Kidney tubule cell (primary cell): Measurements from ENCODE around the gene CPNE7.
"Not testable (repeated sequence)": the region's sequence is repeated elsewhere in the genome, so short reads cannot be mapped to it uniquely, and the experiment has no call there.

Experiments
- DNase-seq: peaks from one replicate; pipeline ENCODE4 v3.0.0-alpha.2; 2018; ENCODE audit warnings: low spot score

The CPNE7 gene

DNA sequence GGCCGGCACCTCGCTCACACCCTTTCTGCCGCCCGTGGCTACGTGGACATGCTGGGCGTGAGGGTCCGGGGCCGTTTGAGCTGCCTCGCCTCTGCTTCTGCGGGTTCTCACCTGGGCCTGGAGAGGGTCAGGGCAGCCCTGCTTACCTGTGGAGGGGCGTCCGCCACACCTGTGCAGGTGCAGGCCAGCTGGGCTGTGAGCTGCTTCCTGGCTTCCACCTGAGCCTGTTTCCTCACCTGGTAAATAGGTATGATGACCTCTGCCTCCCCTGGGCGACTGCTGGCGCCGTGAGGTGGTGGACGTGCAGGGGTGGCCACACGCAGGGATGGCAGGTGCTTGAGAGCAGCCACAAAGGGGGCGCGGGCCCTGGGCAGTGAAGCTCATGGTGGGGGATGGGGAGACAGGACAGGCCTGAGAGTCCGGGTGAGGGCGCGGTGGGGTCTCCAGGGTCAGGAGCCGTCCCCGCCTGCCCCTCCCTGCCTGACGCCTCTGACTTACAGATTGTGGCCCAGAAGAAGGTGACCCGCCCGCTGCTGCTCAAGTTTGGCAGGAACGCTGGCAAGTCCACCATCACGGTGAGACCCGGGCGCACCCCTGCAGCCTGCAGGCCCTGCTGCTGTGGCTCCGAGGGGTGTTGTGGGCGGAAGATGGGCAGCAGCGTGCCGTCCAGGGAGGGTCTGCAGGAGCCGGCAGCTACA lies 7.8 kb downstream of the CPNE7 start:
- DNase-seq = no peak

DNA sequence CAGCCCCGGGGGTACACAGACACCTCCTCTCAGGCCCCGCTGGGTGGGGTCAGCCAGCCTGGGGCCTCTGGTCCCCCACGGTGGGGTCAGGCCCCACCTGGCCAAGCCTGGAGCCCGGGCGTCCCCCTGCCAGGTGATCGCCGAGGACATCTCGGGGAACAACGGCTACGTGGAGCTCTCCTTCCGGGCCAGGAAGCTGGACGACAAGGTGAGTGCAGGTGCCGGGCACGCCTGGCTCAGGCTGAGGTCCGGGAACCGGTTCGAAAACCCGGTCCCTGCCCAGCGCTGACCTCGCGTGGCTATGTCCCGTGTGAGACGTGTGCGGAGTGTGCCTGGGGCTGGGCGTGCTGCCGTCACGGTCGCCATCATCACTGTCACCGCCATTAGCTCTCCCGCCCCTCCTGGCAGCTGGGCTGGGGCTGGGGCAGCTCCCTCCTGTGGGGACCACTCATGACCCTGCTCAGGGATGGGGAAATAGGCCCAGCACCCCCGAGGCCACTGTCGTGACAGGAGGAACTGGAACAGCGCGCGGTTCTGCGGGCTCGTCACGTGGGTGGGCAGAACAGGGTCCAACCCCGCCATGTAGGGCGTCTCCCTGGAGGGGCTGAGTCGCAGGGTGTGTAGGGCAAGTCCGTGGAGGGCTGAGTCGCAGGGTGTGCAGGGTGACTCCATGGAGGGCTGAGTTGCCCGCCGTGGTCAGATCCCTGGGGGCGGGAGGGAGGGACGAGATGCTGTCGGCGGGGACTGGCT lies 8.5 kb downstream of the CPNE7 start:
- no peak for DNase-seq

DNA sequence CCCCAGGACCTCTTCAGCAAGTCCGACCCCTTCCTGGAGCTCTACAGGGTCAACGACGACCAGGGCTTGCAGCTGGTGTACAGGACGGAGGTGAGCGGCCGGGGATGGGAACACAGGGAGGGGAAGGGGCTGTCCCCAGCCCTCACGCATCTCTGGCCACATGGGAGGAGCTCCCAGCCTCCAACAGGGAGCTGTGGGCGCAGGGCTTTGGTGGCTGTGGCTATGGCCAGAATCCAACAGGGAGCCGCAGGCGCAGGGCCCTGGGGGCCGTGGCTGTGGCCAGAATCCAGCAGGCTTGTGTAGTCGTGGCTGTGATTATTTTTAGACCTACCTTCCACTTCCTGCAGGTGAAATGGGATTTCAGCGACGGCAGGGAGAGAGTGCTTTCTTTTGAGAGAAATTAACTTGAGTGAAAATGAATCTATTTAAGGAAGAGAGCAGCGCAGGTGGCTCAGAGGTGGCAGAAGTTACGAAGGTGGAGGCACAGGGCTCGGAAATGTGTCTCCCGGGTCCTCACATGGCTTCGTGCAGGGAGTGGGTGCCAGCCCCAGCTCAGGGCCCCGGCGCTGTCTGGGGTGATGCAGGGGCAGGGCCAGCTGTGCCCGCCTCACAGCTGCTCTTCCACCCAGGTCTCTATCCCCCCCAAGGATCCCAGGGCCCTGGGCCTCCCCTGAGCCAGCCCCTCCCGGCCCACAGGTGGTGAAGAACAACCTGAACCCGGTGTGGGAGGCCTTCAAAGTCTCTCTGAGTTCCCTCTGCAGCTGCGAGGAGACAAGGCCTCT lies 9.4 kb downstream of the CPNE7 start:
- no peak for DNase-seq

DNA sequence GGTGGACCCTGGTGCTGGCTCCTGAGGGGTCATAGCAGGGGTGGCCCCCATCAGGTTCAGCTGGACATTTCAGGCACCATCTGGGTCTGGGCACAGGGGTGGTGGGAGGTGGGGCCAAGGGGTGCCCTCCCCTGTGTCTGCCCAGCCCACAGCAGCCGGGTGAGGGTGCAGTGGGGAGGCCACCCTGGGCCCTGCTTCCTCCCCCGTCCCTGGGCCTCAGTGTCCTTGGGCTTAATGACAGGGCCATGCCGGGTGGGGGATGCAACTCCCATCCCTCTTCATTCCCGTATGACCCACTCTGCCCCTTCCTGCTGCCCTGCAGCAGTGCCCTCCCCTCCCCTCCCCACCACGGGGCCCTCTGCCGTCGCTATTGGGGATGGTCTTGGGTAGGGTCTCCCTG lies 10.7 kb downstream of the CPNE7 start:
- no peak for DNase-seq

DNA sequence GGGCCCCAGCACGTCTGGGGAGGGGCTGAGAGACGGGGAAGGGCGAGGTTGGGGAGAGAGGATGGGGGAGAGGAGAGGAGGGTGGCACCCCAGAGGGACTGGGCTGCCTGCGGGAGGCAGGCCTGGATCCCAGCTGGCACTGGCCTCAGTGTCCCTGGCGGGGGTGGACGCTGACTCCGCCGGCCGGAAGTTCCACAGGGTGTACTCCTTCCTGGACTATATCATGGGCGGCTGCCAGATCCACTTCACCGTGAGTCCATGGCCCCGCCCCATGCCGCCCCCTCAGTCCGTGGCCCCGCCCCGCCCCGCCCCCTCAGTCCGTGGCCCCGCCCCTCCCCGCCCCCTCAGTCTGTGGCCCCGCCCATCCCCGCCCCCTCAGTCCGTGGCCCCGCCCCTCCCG lies 11.3 kb downstream of the CPNE7 start:
- DNase-seq = no peak

DNA sequence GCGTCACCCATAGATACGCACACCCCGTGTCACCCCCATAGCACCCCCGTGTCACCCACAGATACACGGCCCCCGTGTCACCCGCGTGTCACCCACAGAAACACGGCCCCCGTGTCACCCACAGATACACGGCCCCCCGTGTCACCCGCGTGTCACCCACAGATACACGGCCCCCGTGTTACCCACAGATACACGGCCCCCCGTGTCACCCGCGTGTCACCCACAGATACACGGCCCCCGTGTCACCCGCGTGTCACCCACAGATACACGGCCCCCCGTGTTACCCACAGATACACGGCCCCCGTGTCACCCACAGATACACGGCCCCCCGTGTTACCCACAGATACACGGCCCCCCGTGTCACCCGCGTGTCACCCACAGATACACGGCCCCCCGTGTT lies 12.1 kb downstream of the CPNE7 start:
- not testable (repeated sequence) for DNase-seq

DNA sequence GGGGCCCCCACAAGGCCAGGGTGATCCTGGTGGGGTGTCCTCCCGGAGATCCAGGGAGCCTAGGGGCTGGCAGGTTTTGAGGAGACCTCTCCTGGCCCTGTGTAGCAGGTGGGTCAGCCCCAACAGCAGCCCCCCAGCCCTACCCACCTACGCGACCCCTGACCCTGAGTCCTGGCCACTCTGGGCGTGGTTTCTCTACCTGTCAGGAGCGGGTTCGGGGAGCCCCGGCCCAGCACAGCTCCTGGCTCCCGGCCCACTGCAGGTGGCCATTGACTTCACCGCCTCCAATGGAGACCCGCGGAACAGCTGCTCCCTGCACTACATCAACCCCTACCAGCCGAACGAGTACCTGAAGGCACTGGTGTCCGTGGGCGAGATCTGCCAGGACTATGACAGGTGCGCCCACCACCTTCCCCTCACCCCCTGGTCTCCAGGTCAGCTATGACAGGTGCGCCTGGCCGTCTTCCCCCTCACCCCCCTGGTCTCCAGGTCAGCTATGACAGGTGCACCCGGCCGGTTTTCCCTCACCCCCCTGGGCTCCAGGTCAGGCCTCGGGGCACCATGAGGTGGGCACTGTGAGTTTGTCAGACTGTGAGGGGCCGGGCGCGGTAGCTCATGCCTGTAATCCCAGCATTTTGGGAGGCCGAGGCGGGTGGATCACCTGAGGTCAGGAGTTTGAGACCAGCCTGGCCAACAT lies 13.0 kb downstream of the CPNE7 start:
- DNase-seq = no peak

DNA sequence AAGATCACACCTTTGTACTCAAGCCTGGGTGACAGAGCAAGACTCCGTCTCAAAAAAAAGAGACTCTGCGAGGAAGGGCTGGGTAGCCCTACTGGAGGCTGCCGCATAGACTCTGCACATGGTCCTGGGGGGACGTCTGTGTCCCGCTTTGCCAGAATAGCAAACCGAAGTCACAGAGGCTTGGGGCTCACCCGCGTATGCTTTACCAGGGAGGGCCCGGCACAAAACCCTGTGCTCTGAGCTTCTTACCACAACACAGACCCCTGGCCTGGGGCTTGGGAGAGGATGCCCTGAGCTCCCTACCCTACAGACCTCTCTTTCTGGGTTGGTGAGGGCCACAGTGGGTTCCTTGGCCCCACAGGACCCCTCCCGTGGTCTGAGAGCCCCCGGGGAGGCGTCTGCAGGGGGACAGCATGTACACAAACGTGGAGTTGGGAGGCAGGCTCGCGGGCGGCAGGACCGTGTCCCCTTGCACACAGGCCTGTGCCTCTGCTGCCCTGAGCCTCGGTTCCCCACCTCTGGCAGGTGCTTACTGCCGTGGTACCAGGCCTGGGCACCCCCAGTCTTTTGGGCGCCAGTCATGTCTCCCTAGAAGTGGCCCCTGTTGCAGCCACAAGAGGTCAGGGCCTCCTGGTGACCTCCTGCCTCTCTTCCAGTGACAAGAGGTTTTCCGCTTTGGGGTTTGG lies 13.8 kb downstream of the CPNE7 start:
- DNase-seq = no peak

DNA sequence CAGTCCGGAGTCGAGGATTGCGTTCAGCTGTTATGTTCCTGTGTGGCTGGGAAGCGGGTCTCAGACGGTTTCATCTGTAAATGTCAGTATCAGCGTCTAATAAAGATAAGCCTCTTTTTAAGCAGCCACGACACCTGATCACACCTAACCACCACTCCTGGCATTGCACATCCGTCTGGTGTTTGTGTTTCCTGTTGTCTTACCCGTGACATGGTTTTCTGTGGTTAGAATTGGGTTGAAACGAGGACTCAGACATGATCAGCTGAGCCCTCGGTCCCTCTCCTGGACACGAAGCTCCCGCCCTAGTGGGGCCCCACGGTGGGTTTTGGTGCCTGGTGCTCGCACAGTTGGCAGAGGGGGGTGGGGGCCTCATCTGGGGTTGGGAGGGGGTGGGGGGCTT lies 18.3 kb downstream of the CPNE7 start:
- no peak for DNase-seq

DNA sequence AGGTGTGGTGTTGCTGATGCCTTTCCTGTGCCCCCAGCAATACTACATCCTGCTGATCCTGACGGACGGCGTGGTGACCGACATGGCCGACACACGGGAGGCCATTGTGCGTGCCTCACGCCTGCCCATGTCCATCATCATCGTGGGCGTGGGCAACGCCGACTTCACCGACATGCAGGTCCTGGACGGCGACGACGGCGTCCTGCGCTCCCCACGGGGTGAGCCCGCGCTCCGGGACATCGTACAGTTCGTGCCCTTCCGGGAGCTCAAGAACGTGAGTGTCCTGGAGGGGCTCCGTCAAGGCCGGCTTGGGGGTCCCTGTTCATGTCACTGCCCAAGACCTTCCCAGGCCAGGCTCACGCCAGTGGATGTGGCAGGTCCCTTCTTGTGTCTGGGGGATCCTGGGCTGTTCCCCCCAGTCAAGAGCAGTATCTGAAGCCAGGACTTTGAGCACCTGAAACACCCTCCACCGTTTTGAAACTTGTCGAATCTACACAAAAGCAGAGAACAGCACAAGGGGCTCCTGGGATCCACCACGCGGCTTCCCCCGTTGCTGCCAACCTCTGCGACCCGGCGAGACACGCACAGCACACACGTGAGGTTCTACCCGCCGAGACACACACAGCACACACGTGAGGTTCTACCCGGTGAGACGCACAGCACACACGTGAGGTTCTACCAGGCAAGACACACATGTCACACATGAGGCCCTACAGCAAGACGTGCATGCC lies 19.9 kb downstream of the CPNE7 start:
- no peak for DNase-seq

DNA sequence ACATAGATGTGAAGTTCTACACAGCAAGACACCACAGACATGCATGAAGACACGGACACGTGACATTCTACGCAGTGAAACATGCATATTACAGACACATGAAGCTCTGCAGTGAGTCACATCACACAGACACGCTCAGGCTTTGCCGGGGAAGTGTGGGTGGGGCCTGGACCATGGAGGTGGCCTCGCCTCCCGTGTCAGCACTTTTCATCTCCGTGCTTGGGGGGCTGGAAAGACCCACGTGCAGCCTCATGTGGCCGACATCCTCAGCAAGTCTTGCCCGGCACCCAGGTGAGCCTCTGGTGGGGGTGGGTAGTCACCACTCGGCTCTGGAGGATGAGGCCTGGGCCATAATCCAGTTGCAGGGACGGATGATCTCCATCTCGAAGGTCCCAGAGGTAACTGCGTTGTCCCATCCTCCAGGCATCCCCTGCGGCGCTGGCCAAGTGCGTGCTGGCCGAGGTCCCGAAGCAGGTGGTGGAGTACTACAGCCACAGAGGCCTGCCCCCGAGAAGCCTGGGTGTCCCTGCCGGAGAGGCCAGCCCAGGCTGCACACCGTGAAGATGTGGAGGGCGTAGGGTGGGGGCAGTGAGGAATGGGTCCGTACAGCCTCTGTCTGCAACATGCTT lies 20.6 kb downstream of the CPNE7 start:
- DNase-seq = no peak

DNA sequence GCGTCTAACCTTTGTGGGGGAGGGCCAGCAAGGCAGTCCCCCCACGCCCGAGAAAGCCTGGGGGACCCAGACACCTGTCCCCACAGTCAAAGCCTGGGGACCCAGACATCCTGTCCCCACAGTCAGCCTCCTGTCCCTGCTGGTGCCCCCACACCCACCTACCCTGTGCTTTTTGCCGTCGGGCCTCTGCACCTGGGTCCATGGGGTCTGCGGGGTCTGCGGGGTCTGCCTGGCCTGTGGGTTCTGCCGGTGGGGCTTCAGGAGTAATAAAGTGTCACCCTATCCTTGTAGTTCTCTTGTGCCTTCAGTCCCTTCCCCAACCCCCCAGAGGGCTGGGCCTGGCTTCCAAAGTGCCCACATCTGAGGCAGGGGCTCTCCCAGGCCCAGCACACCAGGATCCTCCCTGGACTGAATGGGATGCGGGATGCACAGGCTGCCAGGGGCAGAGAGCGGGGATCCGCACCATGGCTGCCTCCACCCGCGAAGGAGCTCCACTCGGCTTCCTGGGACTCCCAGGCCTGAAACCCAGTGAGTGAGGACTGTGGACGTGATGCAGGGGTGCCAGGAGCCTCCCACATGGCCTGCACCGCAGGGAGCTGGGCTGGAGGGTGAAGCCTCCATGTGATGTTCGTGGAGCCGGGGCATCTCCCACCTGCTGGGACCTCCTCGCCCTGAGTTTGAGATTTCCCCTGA lies 21.5 kb downstream of the CPNE7 start:
- no peak for DNase-seq

DNA sequence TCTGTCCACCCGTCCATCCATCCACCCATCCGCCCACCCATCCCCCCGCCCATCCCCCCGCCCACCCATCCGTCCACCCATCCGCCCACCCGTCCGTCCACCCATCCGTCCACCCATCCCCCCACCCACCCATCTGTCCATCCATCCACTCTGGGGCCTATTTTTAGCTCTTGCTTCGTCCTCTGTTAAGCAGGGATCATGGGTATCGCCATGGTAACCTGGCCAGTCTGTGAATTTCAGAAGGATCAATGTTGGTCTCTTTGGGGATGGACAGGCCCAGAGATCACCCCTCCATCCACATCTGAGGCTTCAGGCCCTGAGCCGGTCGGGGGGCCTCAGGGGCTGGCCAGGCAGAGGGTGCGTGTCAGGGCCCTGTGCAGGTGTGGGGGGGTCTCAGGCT lies 22.6 kb downstream of the CPNE7 start:
- peak; percentile 37 for DNase-seq

DNA sequence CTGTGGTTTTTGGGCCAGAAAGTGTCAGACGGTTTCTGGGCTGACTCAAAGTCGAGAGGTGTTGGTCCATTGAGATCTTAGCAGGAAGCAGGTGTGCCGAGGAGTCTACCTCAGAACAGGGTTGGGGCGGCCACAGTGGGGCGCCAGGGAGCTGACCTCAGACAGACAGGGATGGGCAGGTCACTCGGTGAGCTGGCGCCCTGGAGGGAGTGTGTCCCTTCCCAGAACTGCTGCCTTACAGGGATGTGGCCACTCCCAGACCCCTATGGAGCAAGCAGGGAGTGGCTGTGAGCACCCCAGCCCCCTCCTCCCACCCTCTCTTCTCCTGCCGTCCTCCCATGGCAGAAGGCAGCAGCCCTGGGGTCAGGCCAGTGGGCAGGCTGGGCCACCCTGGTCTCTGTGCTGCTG lies 23.9 kb downstream of the CPNE7 start:
- peak; percentile 67 for DNase-seq

DNA sequence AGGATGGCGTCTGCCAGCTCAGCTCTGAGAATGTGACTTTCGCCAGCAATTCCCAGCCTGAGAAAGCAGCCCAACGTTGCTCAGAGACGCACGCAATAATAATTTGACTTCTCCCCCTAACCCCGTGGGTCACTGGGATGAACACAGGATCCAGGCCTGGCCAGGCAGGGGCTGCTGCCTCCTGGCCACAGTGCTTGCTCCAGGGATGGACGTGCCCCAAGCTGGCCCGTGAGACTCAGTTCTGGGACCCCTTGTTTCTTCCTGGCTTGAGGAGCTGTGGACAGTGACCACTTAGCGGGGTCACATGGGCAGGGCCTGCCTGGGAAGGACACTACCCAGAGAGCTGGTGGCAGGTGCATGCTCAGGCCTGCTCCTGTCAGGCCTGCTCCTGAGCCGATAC lies 24.3 kb downstream of the CPNE7 start:
- DNase-seq = no peak

DNA sequence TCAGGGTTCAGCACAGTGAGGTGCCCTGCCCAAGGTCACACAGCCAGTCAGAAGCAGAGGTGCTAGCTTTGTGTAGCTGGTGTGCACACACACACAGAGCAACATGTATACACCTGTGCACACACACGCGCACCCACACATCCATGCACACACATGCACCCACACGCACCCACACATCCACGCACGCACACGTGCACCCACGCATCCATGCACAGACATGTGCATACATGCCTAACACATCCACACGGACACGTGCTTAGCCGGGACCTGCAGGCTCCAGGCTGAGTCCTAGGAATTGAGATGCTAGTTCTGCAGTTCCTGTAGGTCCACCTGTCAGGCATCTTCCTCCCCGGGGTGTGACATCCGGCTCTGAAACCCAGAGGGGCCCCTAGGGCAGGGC lies 24.9 kb downstream of the CPNE7 start:
- DNase-seq = no peak

DNA sequence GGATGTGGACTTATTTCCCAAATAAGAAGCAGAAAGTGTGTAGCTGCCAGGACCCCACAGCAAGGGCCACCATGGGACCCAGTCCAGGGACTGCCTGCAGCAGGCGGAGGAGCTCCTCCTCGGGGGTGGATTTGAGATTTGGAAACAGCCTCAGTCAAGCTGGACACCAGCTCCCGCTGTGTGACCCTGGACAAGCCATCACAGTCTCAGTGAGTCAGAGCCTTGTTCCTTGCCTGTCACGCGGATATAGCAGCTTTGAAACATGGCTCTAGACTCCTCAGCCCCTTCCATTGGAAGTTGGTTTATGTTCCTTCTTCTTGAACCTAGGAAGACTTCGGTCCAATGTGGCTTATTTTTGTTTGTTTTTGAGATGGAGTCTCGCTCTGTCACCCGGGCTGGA lies 25.4 kb downstream of the CPNE7 start:
- no peak for DNase-seq

DNA sequence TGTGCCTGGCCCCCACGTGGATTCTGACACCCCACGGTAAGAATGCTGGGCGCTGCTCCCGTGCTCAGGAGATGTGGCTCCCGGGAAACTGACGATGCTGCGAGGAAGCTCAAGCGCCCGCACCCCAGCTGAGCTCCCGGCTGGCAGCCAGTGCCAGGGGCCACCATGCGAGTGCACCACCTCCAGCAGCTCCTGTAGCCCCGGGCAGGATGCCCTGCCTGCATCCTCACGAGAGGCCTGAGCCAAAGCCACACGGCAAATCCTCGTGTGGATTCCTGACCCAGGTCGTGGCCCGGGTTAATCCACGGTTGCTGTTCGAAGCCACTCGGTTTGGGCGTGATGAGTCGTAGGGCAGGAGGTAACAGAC lies 26.3 kb downstream of the CPNE7 start:
- no peak for DNase-seq

DNA sequence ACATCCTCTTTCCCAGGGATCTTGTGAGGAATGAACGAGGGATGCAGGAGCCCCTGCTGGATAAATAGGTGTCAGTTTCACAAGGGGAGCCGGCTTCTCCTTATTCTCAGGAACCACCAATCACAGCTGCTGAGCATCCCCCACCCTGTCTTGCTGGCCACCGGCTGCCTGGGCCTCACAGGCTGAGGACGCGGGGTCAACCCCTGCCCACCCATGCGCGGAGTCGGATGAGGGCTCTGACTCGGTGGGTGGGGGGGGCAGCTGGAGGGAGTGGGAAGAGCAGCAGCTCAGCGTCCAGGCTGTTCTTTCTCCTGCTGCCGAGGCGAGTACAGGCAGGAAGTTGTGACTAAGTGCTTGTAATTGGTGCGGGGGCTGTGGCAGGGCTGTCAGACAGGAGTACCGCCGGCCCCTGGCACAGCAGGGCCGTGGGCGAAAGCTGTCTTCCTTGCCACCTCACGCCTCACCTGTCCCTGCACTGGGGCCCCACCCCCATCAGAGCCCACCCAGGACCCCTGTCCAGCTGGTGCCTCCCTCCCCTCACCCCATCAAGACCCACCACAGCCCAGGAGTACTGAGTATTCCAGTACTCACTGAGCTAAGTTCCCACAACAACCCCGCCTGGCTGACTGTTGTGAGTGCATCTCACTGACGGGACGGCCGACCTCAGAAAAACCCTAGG lies 26.9 kb downstream of the CPNE7 start:
- peak; percentile 88 for DNase-seq
